MM.1S (cell line): Measurements from ENCODE around the gene KCNH8.

ENCODE experiments used
- CTCF ChIP-seq: fragments of 300-600 bp; sonication (generic); IDR thresholded peaks from 2 replicates; pipeline ENCODE4 v1.5.1; 2016; ENCODE audit warnings: antibody characterized with exemption, low read length, mixed read lengths
- EZH2 ChIP-seq: fragments of 300-600 bp; sonication (generic); optimal IDR thresholded peaks from 2 replicates; pipeline ENCODE3; 2017; ENCODE audit warnings: low read depth, mild to moderate bottlenecking, antibody characterized with exemption, low read length, mixed read lengths
- EZH2phosphoT487 ChIP-seq: fragments of 300-600 bp; sonication (generic); IDR thresholded peaks from 2 replicates; pipeline ENCODE4 v1.6.1; 2018; ENCODE audit warnings: antibody characterized with exemption, low read length

GRCh38 chr3:19147905-19148767 lies at the start of gene KCNH8:
- TF ChIP-seq CTCF = no peak
- no peak for TF ChIP-seq EZH2
- TF ChIP-seq EZH2phosphoT487 = no peak
